ENCODE measurements around the gene ATL2.

DNA sequence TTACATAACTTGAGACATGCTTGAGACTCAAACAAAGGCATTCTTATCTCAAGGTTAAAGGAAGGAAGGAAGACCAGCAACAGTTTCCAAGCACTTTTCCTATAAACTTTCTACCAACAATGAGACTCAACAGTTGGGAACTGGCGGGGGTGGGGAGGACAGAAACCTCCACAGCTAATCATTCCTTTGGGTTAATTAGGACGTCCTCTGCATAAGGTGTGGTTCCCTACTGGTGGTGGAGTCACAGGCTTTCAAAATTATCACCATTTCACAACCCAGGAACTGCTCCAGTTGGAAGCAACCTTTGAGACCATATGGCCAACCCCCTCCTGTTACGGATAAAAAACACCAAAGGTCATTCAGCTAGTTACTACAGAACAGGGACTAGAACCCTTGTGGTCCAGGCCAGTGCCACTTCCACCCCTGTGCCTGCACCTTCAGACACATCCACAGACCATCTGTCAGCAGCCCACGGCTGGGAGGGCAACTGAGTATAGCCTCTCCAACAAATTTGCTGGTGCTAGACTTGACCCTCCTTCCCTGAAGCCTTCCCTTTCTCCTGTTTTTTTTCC, 30.1 kb upstream of the ATL2 start:
- TF ChIP-seq, protein P1, sequence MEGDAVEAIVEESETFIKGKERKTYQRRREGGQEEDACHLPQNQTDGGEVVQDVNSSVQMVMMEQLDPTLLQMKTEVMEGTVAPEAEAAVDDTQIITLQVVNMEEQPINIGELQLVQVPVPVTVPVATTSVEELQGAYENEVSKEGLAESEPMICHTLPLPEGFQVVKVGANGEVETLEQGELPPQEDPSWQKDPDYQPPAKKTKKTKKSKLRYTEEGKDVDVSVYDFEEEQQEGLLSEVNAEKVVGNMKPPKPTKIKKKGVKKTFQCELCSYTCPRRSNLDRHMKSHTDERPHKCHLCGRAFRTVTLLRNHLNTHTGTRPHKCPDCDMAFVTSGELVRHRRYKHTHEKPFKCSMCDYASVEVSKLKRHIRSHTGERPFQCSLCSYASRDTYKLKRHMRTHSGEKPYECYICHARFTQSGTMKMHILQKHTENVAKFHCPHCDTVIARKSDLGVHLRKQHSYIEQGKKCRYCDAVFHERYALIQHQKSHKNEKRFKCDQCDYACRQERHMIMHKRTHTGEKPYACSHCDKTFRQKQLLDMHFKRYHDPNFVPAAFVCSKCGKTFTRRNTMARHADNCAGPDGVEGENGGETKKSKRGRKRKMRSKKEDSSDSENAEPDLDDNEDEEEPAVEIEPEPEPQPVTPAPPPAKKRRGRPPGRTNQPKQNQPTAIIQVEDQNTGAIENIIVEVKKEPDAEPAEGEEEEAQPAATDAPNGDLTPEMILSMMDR (IDR thresholded peaks at IDR 0.05; ENCODE audit: borderline replicate concordance, extremely low read depth, low read length, poor library complexity, severe bottlenecking) = no peak
- no peak for TF ChIP-seq EZH2 (IDR thresholded peaks at IDR 0.05; ENCODE audit: borderline replicate concordance, low read depth, low read length, severe bottlenecking)

Measured in DND-41 (cell line).